ENCODE results near the gene PGA5. TPM values are rescaled to one million over a fixed set of nuclear protein-coding genes. Genes with fewer than 3 reads are reported as not detected.

Gene PGA5
- total and polyA plus RNA-seq, 10 of the 15 experiments (the other 5 are each of a cell fraction or from before 2014, with no cell fraction given) = not detected

- TF ChIP-seq CHD2 (IDR thresholded peaks at IDR 0.05; ENCODE audit: borderline replicate concordance, low read depth, low read length) = no peak
- TF ChIP-seq BCL11A (IDR thresholded peaks at IDR 0.05; ENCODE audit: low read depth, low read length) = no peak
- TF ChIP-seq, protein P1, sequence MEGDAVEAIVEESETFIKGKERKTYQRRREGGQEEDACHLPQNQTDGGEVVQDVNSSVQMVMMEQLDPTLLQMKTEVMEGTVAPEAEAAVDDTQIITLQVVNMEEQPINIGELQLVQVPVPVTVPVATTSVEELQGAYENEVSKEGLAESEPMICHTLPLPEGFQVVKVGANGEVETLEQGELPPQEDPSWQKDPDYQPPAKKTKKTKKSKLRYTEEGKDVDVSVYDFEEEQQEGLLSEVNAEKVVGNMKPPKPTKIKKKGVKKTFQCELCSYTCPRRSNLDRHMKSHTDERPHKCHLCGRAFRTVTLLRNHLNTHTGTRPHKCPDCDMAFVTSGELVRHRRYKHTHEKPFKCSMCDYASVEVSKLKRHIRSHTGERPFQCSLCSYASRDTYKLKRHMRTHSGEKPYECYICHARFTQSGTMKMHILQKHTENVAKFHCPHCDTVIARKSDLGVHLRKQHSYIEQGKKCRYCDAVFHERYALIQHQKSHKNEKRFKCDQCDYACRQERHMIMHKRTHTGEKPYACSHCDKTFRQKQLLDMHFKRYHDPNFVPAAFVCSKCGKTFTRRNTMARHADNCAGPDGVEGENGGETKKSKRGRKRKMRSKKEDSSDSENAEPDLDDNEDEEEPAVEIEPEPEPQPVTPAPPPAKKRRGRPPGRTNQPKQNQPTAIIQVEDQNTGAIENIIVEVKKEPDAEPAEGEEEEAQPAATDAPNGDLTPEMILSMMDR (IDR thresholded peaks at IDR 0.05 in 2 of 3, conservative IDR thresholded peaks at IDR 0.05 in 1 of 3; ENCODE audit: control insufficient read depth in 2 of 3, extremely low read depth in 1 of 3, insufficient read depth in 1 of 3, low read depth in 3 of 3, low read length in 3 of 3) = no peak
- TF ChIP-seq ZNF217 (IDR thresholded peaks at IDR 0.05) = no peak
- TF ChIP-seq, protein P2, sequence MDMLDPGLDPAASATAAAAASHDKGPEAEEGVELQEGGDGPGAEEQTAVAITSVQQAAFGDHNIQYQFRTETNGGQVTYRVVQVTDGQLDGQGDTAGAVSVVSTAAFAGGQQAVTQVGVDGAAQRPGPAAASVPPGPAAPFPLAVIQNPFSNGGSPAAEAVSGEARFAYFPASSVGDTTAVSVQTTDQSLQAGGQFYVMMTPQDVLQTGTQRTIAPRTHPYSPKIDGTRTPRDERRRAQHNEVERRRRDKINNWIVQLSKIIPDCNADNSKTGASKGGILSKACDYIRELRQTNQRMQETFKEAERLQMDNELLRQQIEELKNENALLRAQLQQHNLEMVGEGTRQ (IDR thresholded peaks at IDR 0.05; ENCODE audit: borderline replicate concordance, low read depth, low read length) = no peak
- TF ChIP-seq NFYA (IDR thresholded peaks at IDR 0.05; ENCODE audit: borderline replicate concordance, low read depth, low read length) = no peak
- TF ChIP-seq ZSCAN29 (IDR thresholded peaks at IDR 0.05) = no peak
- TF ChIP-seq, protein P3, sequence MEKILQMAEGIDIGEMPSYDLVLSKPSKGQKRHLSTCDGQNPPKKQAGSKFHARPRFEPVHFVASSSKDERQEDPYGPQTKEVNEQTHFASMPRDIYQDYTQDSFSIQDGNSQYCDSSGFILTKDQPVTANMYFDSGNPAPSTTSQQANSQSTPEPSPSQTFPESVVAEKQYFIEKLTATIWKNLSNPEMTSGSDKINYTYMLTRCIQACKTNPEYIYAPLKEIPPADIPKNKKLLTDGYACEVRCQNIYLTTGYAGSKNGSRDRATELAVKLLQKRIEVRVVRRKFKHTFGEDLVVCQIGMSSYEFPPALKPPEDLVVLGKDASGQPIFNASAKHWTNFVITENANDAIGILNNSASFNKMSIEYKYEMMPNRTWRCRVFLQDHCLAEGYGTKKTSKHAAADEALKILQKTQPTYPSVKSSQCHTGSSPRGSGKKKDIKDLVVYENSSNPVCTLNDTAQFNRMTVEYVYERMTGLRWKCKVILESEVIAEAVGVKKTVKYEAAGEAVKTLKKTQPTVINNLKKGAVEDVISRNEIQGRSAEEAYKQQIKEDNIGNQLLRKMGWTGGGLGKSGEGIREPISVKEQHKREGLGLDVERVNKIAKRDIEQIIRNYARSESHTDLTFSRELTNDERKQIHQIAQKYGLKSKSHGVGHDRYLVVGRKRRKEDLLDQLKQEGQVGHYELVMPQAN (conservative IDR thresholded peaks at IDR 0.05) = no peak
- no peak for TF ChIP-seq NR2C1 (IDR thresholded peaks at IDR 0.05)
- no peak for TF ChIP-seq KAT2A (conservative IDR thresholded peaks at IDR 0.05; ENCODE audit: control insufficient read depth, low read depth, low read length)
- no peak for TF ChIP-seq E2F8 (IDR thresholded peaks at IDR 0.05; ENCODE audit: low read depth, partially characterized antibody)
- TF ChIP-seq, protein P4, sequence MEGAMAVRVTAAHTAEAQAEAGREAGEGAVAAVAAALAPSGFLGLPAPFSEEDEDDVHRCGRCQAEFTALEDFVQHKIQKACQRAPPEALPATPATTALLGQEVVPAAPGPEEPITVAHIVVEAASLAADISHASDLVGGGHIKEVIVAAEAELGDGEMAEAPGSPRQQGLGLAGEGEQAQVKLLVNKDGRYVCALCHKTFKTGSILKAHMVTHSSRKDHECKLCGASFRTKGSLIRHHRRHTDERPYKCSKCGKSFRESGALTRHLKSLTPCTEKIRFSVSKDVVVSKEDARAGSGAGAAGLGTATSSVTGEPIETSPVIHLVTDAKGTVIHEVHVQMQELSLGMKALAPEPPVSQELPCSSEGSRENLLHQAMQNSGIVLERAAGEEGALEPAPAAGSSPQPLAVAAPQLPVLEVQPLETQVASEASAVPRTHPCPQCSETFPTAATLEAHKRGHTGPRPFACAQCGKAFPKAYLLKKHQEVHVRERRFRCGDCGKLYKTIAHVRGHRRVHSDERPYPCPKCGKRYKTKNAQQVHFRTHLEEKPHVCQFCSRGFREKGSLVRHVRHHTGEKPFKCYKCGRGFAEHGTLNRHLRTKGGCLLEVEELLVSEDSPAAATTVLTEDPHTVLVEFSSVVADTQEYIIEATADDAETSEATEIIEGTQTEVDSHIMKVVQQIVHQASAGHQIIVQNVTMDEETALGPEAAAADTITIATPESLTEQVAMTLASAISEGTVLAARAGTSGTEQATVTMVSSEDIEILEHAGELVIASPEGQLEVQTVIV (IDR thresholded peaks at IDR 0.05; ENCODE audit: borderline replicate concordance, partially characterized antibody) = no peak
- no peak for TF ChIP-seq MEF2A (IDR thresholded peaks at IDR 0.05; ENCODE audit: insufficient read depth, low read depth, low read length)
- TF ChIP-seq TAF1 (IDR thresholded peaks at IDR 0.05; ENCODE audit: borderline replicate concordance, low read depth, low read length) = no peak
- TF ChIP-seq IKZF2 (IDR thresholded peaks at IDR 0.05) = peak; percentile 72 to 76; a peak in 3 of 4 replicates
- no peak for TF ChIP-seq SIX5 (IDR thresholded peaks at IDR 0.05; ENCODE audit: low read depth, low read length, severe bottlenecking)
- TF ChIP-seq RAD51 (IDR thresholded peaks at IDR 0.05) = peak; percentile 29; the same call in 1 of the 2 replicates
- TF ChIP-seq IKZF1 (conservative IDR thresholded peaks at IDR 0.05) = peak; percentile 60; the same call in 1 of the 2 replicates
- TF ChIP-seq LARP7 (IDR thresholded peaks at IDR 0.05) = no peak
- no peak for TF ChIP-seq CBX3 (IDR thresholded peaks at IDR 0.05; ENCODE audit: borderline replicate concordance, low read depth)
- no peak for TF ChIP-seq MXI1 (IDR thresholded peaks at IDR 0.05; ENCODE audit: low read depth, low read length)
- no peak for TF ChIP-seq PAX5 (IDR thresholded peaks at IDR 0.05; ENCODE audit: borderline replicate concordance, low read depth, low read length)
Observed at GRCh38 chr11:61297746-61298145, 56.8 kb downstream of the PGA5 start (continued).
